GM18868 (cell line): ENCODE data around the gene CDC23.
"Not testable (repeated sequence)": the region's sequence is repeated elsewhere in the genome, so short reads cannot be mapped to it uniquely, and the experiment has no call there.

ENCODE experiments used
- ATAC-seq: cut with Tn5 transposase; IDR thresholded peaks from one replicate; pipeline ENCODE4 v1.9.1; 2021; ENCODE audit warnings: mild to moderate bottlenecking, moderate library complexity; ENCODE audit not compliant: unreplicated experiment

The CDC23 gene, protein sequence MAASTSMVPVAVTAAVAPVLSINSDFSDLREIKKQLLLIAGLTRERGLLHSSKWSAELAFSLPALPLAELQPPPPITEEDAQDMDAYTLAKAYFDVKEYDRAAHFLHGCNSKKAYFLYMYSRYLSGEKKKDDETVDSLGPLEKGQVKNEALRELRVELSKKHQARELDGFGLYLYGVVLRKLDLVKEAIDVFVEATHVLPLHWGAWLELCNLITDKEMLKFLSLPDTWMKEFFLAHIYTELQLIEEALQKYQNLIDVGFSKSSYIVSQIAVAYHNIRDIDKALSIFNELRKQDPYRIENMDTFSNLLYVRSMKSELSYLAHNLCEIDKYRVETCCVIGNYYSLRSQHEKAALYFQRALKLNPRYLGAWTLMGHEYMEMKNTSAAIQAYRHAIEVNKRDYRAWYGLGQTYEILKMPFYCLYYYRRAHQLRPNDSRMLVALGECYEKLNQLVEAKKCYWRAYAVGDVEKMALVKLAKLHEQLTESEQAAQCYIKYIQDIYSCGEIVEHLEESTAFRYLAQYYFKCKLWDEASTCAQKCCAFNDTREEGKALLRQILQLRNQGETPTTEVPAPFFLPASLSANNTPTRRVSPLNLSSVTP

DNA sequence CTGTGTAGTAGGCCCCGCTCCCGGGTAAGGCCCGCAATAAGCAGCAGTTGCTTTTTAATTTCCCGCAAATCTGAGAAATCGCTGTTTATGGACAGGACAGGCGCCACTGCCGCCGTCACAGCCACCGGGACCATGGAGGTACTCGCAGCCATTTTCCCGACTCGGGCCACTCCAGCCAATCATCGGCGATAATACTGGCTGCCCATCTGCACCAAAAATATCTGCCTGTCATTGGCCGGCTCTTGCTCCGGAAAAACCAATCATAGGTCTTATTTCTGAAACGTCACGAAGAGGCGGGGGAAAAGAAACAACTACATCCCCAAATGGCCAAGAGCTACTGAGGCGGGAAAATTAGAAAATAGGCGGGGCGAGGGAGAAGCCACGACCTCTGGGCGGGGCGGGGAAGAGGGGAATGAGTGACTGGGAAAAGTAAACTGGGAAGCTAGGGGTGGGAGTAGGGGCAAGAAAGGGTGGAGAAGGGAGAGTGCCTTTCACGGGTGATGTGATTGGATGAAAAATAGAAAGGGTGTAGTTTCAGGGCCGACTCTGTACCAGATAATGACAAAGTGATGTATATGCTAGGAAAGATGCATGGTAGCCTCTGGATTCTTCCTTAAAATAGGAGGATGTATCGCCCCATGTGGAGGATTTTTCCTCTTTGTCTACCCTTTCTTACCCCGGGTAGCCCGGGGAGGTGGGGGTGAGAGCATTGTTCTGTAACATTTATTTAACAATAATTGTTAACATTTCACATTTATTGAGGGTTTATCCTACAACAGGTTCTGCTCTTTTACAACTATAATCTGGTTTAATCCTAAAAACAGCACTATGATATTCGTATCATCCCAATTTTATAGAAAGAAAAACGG is at the start of gene CDC23:
TSS of gene CDC23 (minus strand) at position 163 of the 869 bp plus-strand sequence. CDS start at position 152, 11 bp downstream.
- ATAC-seq: peak; percentile 97

DNA sequence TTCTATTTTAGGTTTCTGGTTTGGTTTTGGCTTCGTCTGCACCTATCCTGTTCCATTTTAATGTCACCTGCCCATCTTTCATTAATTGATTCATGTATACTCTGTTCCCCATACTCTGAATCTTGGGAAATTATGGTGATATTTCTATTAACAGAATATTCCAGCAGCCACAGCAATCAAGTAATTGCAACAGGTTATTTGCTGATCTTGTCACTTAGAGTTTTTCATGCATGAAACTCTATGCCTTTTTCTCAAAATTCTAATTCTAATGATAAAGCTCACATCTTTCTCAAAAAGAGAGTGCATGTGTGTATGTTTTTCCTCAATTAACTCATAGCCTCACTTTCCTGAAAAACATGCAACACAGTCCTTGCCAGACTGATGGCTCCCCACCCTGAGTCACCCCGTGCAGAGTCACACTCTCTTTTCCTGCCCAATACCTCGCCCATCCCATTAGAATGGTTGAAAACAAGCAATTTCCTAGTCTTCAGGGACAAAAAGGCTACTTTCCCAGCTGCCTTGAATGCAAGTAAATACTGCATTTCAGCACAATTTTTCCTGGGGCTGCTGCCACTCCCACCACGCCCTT is 45.7 kb upstream of the CDC23 start:
- ATAC-seq: no peak

DNA sequence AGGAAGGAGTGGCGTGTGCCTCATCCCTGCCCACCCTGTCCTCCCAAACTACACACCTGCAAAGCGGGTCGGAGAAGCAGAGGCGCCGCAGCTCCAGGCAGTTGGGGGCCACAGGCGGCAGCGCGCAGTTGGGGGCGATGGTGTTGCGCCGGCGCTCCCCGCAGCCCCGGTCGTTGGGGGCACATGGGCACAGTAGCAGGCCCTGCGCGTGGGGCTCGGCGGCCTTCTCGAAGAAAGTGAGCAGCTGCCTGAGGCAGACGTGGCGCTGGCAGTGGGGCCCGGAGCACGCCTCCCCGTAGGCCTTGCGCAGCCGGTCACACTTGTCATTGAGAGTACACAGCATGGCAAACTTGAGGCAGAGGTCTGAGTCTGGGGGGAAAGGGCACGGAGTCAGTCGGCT is 44.5 kb upstream of the CDC23 start:
- ATAC-seq: no peak

DNA sequence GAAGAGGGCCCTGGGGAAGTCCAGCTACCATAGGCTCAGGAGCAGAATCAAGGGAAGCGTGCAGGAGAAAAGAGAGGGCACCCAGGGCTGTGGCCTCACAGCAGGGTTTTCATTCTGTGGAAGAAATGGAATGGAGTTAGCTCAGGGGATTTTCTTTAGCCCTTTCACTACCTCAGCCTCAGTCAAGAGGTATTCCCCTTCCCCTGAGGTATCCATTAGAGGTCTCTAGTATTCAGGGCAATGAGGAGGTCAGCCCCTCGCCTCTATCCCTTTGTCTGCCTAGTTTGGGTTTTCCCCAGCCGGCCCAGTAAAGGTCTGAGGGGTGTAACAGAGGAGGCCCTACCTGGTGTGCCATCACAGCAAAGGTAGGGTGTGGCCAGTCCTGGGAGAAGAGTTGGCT is 39.8 kb upstream of the CDC23 start:
- peak; percentile 82 for ATAC-seq

DNA sequence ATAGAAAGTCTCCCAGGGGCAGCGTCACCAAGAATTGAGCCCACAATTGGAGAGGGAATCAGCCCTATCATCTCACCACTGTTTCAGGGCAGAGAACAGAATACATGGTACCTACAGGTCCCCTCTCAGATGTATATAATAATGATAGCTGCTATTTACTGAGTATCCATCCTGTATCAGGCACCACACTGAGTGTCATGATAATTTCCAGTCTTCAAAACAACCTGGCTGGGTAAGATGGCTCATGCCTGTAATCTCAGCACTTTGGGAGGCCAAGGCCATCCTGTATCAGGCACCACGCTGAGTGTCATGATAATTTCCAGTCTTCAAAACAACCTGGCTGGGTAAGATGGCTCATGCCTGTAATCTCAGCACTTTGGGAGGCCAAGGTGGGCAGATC is 34.7 kb upstream of the CDC23 start:
- ATAC-seq: not testable (repeated sequence)

DNA sequence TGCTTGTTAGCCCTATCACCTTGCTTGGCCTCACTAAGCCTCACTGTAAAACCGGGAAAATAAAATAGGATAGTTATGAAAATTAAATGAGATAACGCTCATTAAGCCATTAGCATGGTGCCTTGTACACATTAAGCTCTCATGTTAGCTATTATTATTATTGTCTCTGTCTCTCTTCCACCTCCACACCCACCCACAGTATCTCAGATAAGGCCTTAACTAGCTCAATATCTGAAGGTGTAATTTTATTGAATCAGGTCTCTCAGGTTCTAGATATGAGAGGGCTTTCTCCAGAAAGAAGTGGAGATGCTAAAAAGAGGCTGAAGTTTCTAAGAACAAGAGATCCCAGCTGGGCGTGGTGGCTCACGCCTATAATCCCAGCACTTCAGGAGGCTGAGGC is 33.7 kb upstream of the CDC23 start:
- ATAC-seq: no peak

DNA sequence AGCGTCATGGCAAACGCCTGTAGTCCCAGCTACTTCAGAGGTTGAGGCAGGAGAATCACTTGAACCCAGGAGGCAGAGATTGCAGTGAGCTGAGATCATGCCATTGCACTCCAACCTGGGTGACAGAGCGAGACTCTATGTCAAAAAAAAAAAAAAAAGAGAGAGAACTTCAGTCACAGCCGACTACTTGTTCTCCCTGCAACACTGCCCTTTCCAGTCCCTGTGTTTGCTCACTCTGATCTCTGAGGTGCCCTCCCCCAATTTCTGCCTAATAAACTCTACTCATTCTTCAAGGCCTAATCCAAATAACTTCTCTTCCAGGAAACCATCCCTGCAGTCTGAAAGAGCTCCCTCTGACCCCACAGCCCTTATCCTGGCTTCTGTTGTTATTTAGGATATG is 33.2 kb upstream of the CDC23 start:
- no peak for ATAC-seq

DNA sequence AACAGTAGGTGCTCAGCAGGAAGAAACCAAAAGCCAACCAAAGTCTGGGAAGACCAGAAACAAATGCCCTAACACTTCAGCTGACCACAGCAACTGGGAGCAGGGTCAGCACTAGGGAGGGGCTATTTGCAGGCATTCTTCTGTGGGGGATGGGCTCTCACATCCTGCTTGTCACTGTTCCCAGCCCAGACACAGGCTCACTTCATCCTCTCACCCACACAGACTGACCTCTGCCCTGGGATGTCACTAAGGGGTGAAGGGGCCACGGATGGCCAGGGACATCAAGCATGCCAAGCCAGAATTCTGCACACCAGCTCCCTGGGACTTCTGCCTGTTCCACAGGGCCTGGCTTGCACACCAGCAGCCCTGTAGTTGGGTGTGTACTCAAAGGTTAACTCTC is 32.6 kb upstream of the CDC23 start:
- no peak for ATAC-seq

DNA sequence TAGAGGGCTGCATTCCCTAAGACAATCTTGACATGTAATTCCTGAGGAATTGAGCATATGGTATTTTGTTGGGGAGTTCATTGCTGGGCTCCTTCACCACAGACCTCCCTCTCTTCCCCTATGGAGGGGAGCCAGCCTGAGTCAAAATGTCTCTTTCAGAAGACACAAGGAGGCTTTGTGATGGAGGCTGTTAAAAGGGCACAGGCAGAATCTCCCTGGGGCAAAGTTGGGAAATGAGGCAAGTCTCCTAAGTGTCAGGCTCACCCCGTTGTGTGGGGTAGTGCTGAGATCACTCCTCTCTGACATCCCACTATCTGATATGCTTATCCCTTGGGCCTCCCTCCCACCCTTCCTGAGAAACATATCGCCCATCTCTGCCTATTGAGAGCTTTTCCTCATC is 30.7 kb upstream of the CDC23 start:
- no peak for ATAC-seq

DNA sequence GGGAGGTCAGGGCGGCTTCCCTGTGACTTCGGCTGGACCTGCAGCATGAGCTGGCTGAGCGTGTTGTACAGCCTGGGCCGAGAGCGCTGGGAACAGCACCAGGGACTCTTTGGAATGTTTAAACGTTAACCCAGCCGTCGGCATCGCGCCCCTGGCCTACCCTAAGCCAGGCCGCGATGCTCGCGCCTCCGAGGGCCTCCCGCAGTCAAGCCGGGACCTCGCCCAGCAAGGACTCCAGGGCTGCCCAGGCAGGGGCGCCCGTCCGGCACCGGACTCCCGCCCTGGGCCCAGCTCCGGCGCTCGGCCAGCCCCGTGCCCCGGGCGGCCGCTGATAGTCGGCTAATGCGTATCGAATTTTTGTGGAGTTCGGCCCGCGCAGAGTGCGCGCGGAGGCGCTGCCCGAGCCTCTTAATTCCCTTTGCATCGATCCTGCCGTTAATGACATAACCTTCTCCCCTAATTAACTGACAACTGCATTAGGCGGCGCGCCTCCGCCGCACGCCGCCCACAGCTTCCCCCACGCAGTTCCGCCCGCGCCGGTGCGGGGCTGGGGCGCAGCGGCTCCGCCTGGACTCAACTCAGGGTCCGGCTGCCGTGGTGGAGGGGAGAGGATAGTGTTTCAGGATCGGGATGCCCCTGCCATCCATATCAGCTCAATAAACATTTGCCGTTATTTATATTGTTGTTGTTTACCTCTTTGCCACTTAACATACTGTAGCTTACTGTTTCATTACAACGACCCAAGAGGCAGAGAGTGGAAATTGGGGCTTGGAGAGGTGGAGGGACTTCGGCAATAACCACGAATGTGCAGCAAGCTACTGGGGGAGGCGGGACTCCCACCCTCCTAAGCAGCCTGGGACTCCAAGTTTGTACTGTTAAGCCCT is 28.8 kb upstream of the CDC23 start:
- ATAC-seq: no peak

DNA sequence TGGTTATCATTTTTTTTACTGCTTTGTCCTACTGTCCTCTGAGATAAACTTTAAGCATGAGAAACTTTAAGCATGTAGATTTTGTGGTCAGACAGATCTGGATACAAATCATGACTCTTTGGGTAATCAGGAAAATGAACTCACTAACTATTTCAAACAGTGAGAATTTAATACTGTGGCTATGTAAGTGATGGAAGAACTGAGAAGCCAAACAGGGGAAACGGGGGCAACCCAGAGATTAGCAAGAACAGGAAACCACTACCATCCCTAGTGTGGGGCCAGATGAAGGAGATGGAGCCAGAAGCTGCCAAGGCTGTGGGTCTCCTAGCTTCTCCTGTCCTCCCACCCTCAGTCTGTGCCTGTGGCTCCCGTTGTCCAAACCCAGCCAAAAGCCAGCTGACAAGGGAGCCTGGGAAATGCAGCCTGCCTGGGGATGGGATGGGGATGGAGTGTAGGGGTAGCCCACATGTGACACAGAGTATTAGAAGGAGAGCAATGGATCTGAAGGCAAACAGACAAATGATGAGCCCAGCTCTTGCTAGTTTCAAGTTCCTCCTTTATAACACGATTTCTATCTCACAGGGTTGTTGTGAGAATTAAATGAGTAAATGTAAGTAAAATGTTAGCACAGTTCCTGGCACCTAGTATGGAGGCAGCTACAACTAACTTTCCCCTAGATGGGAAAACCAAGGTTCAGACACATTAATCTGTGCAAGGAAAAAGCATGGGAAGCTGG is 27.7 kb upstream of the CDC23 start:
- peak; percentile 47 for ATAC-seq

DNA sequence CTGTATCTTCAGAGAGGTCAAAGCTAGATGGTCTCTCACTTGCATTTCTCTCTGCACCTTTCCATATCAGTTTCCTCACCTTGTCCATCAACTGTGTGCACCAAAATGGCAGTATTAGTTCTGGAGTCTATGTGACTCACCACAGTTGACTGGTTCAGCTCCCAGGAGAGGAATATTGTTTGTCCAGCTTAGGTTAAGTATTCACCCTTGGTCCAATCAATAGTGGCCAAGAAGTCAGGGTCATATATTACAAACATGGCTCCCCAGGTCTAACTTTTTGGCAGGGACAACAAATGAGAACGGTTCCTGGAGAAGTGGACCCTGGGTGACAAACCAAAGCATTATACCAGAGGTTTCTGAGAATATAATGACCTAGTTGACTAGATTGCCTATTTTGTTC is 24.9 kb upstream of the CDC23 start:
- ATAC-seq: no peak

DNA sequence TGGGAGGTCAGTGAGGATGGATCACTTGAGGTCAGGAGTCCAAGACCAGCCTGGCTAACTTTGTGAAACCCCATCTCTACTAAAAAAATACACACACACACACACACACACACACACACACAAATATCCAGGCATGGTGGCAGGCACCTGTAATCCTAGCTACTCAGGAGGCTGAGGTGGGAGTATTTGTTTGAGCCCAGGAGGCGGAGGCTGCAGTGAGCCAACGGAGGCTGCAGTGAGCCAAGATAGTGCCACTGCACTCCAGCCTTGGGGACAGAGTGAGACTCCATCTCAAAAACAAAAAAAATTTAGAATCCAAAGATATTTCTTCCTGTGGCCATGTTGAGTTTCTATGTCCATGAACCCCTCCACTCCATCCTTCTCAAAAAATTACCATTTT is 21.5 kb upstream of the CDC23 start:
- no peak for ATAC-seq

DNA sequence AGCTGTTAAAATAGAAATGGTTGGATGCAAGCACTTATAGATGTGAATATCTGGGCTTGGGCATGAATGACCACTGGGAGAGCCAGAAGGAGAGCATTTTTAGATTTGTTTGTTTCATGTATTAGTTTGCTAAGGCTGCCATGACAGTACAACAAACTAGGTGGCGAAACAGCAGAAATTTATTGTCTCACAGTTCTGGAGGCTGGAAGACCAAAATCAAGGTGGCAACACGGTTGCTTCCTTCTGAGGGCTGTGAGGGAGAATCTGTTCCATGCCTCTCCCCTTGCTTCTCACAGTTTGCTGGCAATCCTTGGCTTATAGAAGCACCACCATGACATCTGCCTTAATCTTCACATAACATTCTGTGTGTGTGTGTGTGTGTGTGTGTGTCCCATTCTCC is 20.2 kb upstream of the CDC23 start:
- no peak for ATAC-seq

DNA sequence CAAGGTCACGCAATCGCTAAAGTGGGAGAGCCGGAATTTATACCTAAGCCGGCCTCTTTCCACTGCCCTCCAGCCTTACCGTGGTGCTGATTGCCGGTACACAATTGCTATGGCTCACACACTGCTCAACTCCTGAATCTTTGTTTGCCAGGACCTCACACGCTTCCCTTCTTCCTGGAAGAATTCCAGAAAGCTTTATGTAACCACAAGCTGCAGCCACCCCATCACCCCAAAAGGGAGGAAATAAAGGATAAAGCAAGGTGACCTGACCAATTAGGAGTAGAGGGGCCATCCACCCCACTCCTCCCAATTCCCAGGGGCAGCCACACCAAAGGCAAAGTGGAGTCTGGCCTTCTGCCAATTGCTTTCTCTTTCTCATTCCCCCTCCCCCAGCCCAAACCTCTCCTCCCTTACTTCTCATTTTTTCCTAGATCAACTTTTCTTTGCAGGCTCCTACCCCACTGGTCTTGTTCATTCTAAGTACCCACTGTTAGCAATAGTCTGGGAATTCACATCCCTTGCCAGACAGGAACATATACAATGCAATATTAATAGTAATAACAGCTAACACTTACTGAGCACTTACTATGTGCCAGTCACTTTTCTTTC is 18.0 kb upstream of the CDC23 start:
- ATAC-seq: no peak

DNA sequence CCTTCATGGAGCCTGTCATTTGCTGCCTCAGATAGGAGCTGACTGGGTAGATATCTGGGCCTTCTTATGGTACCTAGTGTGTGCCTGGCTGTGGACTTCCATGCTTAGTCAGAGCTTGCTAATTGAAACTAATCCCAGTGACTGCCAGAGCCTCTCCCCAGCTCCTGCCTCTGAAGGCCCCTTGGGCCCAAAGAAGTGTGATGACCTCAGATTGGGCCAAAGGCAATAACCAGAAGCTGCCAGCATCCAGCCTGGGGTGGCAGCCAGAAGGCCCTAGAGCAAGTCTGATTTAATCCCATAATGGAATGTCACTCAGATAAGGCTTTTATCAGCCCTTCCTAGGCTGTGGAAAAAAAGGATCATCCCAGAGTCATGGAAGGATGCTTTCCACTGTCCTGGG is 17.1 kb upstream of the CDC23 start:
- ATAC-seq: no peak

DNA sequence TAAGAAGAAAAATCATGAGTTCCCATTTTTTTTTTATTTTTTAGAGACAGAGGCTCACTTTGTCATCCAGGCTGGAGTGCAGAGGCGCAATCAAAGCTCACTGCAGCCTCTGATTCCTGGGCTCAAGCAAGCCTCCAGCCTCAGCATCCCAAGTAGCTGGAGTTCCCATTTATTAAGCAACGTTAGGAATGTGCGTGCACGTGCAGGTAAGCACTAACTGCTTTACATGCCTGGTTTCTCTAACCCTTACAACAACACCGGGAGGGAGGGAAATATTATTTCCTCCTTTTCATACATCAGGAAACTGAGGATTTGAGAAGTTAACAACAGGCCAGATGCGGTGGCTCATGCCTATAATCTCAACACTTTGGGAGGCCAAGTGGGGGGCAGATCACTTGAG is 16.3 kb upstream of the CDC23 start:
- ATAC-seq: no peak

DNA sequence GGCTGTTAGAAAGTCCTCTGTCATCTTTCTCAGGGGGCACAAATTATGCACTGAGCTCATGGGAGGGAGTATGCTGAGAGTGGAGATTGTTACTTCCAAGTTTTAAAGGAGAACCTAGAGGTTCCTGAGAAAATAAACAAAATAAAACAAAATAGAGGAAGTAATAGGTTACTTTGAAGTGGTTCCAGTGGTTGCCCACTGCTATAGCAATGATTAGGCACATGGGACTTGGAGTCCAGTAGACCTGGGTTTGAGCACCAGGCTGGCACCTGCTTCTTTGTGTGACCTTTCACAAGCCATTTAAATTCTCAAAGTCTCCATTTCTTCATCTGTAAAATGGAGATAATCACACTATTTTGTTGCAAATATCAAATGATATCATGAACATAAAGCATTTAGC is 13.8 kb upstream of the CDC23 start:
- no peak for ATAC-seq

DNA sequence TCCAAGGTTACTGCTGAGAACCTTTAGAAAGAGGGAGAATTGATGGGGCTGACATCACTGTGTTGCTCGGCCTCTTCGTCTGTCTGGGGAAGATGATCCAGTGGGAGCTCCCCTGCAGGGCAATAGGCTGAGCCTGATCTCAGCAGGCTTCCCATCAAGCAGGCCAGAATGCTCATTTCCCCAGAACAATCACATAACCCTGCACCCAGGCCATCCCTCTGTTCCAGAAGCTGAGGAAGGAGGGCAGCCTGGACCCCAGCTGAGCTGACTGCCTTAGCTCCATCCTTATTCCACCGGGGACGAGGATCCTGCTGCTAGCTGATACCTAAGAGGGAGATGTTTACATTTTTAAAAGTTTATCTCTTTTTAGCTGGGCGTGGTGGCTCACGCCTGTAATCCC is 11.6 kb upstream of the CDC23 start:
- ATAC-seq: no peak
